ENCODE data around the gene SLC13A3.

SLC13A3 gene

GRCh38 chr20:46678516-46678915 is 27.3 kb upstream of the SLC13A3 start:
- TF ChIP-seq EGR1 (IDR thresholded peaks at IDR 0.05), result no peak
- no peak for TF ChIP-seq TAF1 (IDR thresholded peaks at IDR 0.05; ENCODE audit: low read depth)
- no peak for TF ChIP-seq FOXM1 (IDR thresholded peaks at IDR 0.05; ENCODE audit: borderline replicate concordance, low read depth)
- TF ChIP-seq EP300 (IDR thresholded peaks at IDR 0.05; ENCODE audit: borderline replicate concordance), result no peak
- no peak for TF ChIP-seq REST (IDR thresholded peaks at IDR 0.05; ENCODE audit: low read depth)
- TF ChIP-seq CEBPB (IDR thresholded peaks at IDR 0.05), result no peak
- TF ChIP-seq YY1 (IDR thresholded peaks at IDR 0.05; ENCODE audit: low read depth), result no peak
- no peak for TF ChIP-seq NFIC (IDR thresholded peaks at IDR 0.05)

- TF ChIP-seq ZBTB7A (IDR thresholded peaks at IDR 0.05; ENCODE audit: low read depth) (no peak), EP300 (IDR thresholded peaks at IDR 0.05; ENCODE audit: borderline replicate concordance) (no peak), CEBPB (IDR thresholded peaks at IDR 0.05) (no peak)
Measured at GRCh38 chr20:46677608-46678007, 26.3 kb upstream of the SLC13A3 start.

GRCh38 chr20:46674253-46675083 is 23.2 kb upstream of the SLC13A3 start:
- no peak for TF ChIP-seq CREB1 (IDR thresholded peaks at IDR 0.05; ENCODE audit: low read depth)
- TF ChIP-seq TEAD4 (IDR thresholded peaks at IDR 0.05), result no peak
- no peak for TF ChIP-seq CEBPB (IDR thresholded peaks at IDR 0.05)
- no peak for TF ChIP-seq USF1 (IDR thresholded peaks at IDR 0.05)
- no peak for TF ChIP-seq EGR1 (IDR thresholded peaks at IDR 0.05)
- TF ChIP-seq ZBTB7A (IDR thresholded peaks at IDR 0.05; ENCODE audit: low read depth), result no peak
- TF ChIP-seq TAF1 (IDR thresholded peaks at IDR 0.05; ENCODE audit: low read depth), result no peak
- TF ChIP-seq MAX (IDR thresholded peaks at IDR 0.05), result no peak
- no peak for TF ChIP-seq TCF12 (IDR thresholded peaks at IDR 0.05; ENCODE audit: low read depth)
- no peak for TF ChIP-seq FOXM1 (IDR thresholded peaks at IDR 0.05; ENCODE audit: borderline replicate concordance, low read depth)

GRCh38 chr20:46673394-46674252 is 22.4 kb upstream of the SLC13A3 start:
- no peak for TF ChIP-seq TEAD4 (IDR thresholded peaks at IDR 0.05)
- no peak for TF ChIP-seq EGR1 (IDR thresholded peaks at IDR 0.05)
- no peak for TF ChIP-seq RAD21 (IDR thresholded peaks at IDR 0.05; ENCODE audit: low read depth)
- no peak for TF ChIP-seq NFIC (IDR thresholded peaks at IDR 0.05)
- no peak for TF ChIP-seq CEBPB (IDR thresholded peaks at IDR 0.05)
- no peak for TF ChIP-seq MAX (IDR thresholded peaks at IDR 0.05)

- no peak for TF ChIP-seq FOXM1 (IDR thresholded peaks at IDR 0.05; ENCODE audit: borderline replicate concordance, low read depth)
- no peak for TF ChIP-seq TEAD4 (IDR thresholded peaks at IDR 0.05)
- TF ChIP-seq ZBTB7A (IDR thresholded peaks at IDR 0.05; ENCODE audit: low read depth), result no peak
- no peak for TF ChIP-seq REST (IDR thresholded peaks at IDR 0.05; ENCODE audit: low read depth)
- no peak for TF ChIP-seq EP300 (IDR thresholded peaks at IDR 0.05; ENCODE audit: borderline replicate concordance)
- no peak for TF ChIP-seq NFIC (IDR thresholded peaks at IDR 0.05)
- TF ChIP-seq CREB1 (IDR thresholded peaks at IDR 0.05; ENCODE audit: low read depth), result no peak
- no peak for TF ChIP-seq TAF1 (IDR thresholded peaks at IDR 0.05; ENCODE audit: low read depth)
- TF ChIP-seq RAD21 (IDR thresholded peaks at IDR 0.05; ENCODE audit: low read depth), result no peak
- TF ChIP-seq EGR1 (IDR thresholded peaks at IDR 0.05), result no peak
- TF ChIP-seq USF1 (IDR thresholded peaks at IDR 0.05), result no peak
- TF ChIP-seq YY1 (IDR thresholded peaks at IDR 0.05; ENCODE audit: low read depth), result no peak
- no peak for TF ChIP-seq TCF12 (IDR thresholded peaks at IDR 0.05; ENCODE audit: low read depth)
- TF ChIP-seq CEBPB (IDR thresholded peaks at IDR 0.05), result no peak
- no peak for TF ChIP-seq MAX (IDR thresholded peaks at IDR 0.05)
Measured at GRCh38 chr20:46672543-46673148, 21.4 kb upstream of the SLC13A3 start.

Measured in Ishikawa (cell line).